Fibroblast of lung (primary cell): ENCODE measurements around the gene NCL. TPM values are rescaled to one million over a fixed set of nuclear protein-coding genes. Genes with fewer than 3 reads are reported as not detected.

ENCODE experiments used
- DNase-seq, 2 donors: peaks; one replicate each; pipeline versions ENCODE4 v3.0.0 to v3.0.0-alpha.2; 2010; ENCODE audit warnings: low read depth in 2 of 2
- H2AFZ ChIP-seq: 2 replicates; pipeline ENCODE4 v1.5.1; 2012; ENCODE audit warnings: low read length, control low read depth, inconsistent platforms
- H3K27ac ChIP-seq: 2 replicates; pipeline ENCODE4 v1.5.1; 2011; ENCODE audit warnings: low read length, control low read depth; ENCODE audit not compliant: insufficient read depth
- H3K27me3 ChIP-seq: 2 replicates; pipeline ENCODE4 v1.5.1; 2011; ENCODE audit warnings: mild to moderate bottlenecking, low read length; ENCODE audit not compliant: control insufficient read depth, insufficient read depth
- H3K36me3 ChIP-seq: 2 replicates; pipeline ENCODE4 v1.5.1; 2011; ENCODE audit warnings: low read length; ENCODE audit not compliant: control insufficient read depth, insufficient read depth
- H3K4me1 ChIP-seq: 2 replicates; pipeline ENCODE4 v1.5.1; 2011; ENCODE audit warnings: low read length; ENCODE audit not compliant: control insufficient read depth, insufficient read depth; ENCODE audit errors: extremely low read depth
- H3K4me2 ChIP-seq: 2 replicates; pipeline ENCODE4 v1.5.1; 2011; ENCODE audit warnings: low read length, control low read depth; ENCODE audit not compliant: insufficient read depth; ENCODE audit errors: extremely low read depth
- H3K4me3 ChIP-seq, 4 experiments: fragments of 200-600 bp in 1 of 4; sonication (generic) in 1 of 4; replicated peaks in 1 of 4; 2 replicates each; pipeline ENCODE4 v1.5.1; 2011 to 2016; ENCODE audit warnings: low read length in 4 of 4, low read depth in 3 of 4, mild to moderate bottlenecking in 3 of 4, control low read depth in 2 of 4, inconsistent platforms in 1 of 4, mixed read lengths in 1 of 4; ENCODE audit not compliant: insufficient read depth in 1 of 4; ENCODE audit errors: control extremely low read depth in 1 of 4
- H3K79me2 ChIP-seq: 2 replicates; pipeline ENCODE4 v1.5.1; 2012; ENCODE audit warnings: mild to moderate bottlenecking, low read length, inconsistent platforms; ENCODE audit not compliant: control insufficient read depth, insufficient read depth
- H3K9ac ChIP-seq: 2 replicates; pipeline ENCODE4 v1.5.1; 2011; ENCODE audit warnings: mild to moderate bottlenecking, low read length, control low read depth; ENCODE audit not compliant: insufficient read depth
- H3K9me3 ChIP-seq: 2 replicates; pipeline ENCODE4 v1.5.1; 2012; ENCODE audit warnings: low read depth, low read length; ENCODE audit not compliant: control insufficient read depth, insufficient read depth
- H4K20me1 ChIP-seq: 2 replicates; pipeline ENCODE4 v1.5.1; 2011; ENCODE audit warnings: low read length; ENCODE audit not compliant: control insufficient read depth, insufficient read depth; ENCODE audit errors: extremely low read depth
- CTCF ChIP-seq, 2 donors: IDR thresholded peaks in 1 of 2; conservative IDR thresholded peaks in 1 of 2; 1 replicate in 1 of 2; 2 replicates in 1 of 2; pipeline ENCODE4 v1.5.1; 2011 to 2012; ENCODE audit warnings: low read length in 2 of 2, control low read depth in 1 of 2, inconsistent platforms in 1 of 2, low read depth in 1 of 2, mild to moderate bottlenecking in 1 of 2
- EZH2 ChIP-seq: IDR thresholded peaks from 2 replicates; pipeline ENCODE4 v1.5.1; 2012; ENCODE audit warnings: low read length, control low read depth, mild to moderate bottlenecking; ENCODE audit errors: missing control alignments
- polyA plus RNA-seq, 2 donors: library from polyadenylated mRNA; depleted of rRNA in 1 of 2; stranded (reverse) in 1 of 2; unstranded in 1 of 2; fragments of >200 nt; gene quantifications; 2 replicates each; pipeline ENCODE4 v1.2.1, GENCODE V29; 2011 to 2012; ENCODE audit warnings: missing spikeins in 1 of 2
- total RNA-seq: library from RNA; depleted of rRNA; stranded (reverse); fragments of >200 nt; gene quantifications from 2 replicates; pipeline ENCODE4 v1.2.1, GENCODE V29; 2014

Gene NCL
- total and polyA plus RNA-seq, 2 donors (not counting 1 experiment from before 2014, with no cell fraction given), result 73.5 to 113 TPM

GRCh38 chr2:231476920-231477319, 12.6 kb upstream of the NCL start:
- no peaks in the 10 kb centered on the region for H4K20me1 ChIP-seq
- no peak overlapping the region for H2AFZ ChIP-seq
- H3K9me3 ChIP-seq, result no peaks in the 10 kb centered on the region
- no peaks in the 10 kb centered on the region for H3K36me3 ChIP-seq
- DNase-seq, result no peak
- no peak overlapping the region for H3K4me3 ChIP-seq
- TF ChIP-seq CTCF (conservative IDR thresholded peaks at IDR 0.05 in 1 of 2, IDR thresholded peaks at IDR 0.05 in 1 of 2; ENCODE audit: low read depth in 1 of 2, low read length in 2 of 2) (no peak), EZH2 (no peak)
- H3K9ac ChIP-seq, result no peak overlapping the region
- H3K27ac ChIP-seq, result no peak overlapping the region
- H3K27me3 ChIP-seq, result no peaks in the 10 kb centered on the region
- H3K4me1 ChIP-seq, result no peaks in the 10 kb centered on the region
- no peak overlapping the region for H3K4me2 ChIP-seq
- no peaks in the 10 kb centered on the region for H3K79me2 ChIP-seq

GRCh38 chr2:231475965-231476364, 11.7 kb upstream of the NCL start:
- Histone ChIP-seq H3K9me3 (no peaks in the 10 kb centered on the region), H3K27ac (no peak overlapping the region), H3K27me3 (no peaks in the 10 kb centered on the region), H3K4me1 (no peaks in the 10 kb centered on the region), H3K4me3 (no peak overlapping the region), H2AFZ (no peak overlapping the region), H4K20me1 (no peaks in the 10 kb centered on the region), H3K36me3 (no peaks in the 10 kb centered on the region), H3K4me2 (no peak overlapping the region), H3K9ac (no peak overlapping the region), H3K79me2 (no peaks in the 10 kb centered on the region)
- DNase-seq, result no peak
- no peak for TF ChIP-seq EZH2
- no peak for TF ChIP-seq CTCF (conservative IDR thresholded peaks at IDR 0.05 in 1 of 2, IDR thresholded peaks at IDR 0.05 in 1 of 2; ENCODE audit: low read depth in 1 of 2, low read length in 2 of 2)

GRCh38 chr2:231472816-231473215, 8.5 kb upstream of the NCL start:
- no peaks in the 10 kb centered on the region for H3K4me1 ChIP-seq
- H2AFZ ChIP-seq, result no peak overlapping the region
- TF ChIP-seq CTCF (conservative IDR thresholded peaks at IDR 0.05 in 1 of 2, IDR thresholded peaks at IDR 0.05 in 1 of 2; ENCODE audit: low read depth in 1 of 2, low read length in 2 of 2) (no peak), EZH2 (no peak)
- no peaks in the 10 kb centered on the region for H3K9me3 ChIP-seq
- no peak for DNase-seq
- no peak overlapping the region for H3K27ac ChIP-seq
- H4K20me1 ChIP-seq, result no peaks in the 10 kb centered on the region
- H3K9ac ChIP-seq, result no peak overlapping the region
- no peaks in the 10 kb centered on the region for H3K36me3 ChIP-seq
- no peak overlapping the region for H3K4me2 ChIP-seq
- peaks cover 3% of the 10 kb centered on the region for H3K27me3 ChIP-seq
- H3K4me3 ChIP-seq, result no peak overlapping the region
- no peaks in the 10 kb centered on the region for H3K79me2 ChIP-seq
